Transverse colon (tissue), 4 donors: ENCODE results near the gene B3GALT2.

Experiments used
- EP300 ChIP-seq: sonication (generic); formaldehyde crosslinking; IDR thresholded peaks from one replicate; pipeline ENCODE4 v1.6.1; 2017; ENCODE audit warnings: antibody characterized with exemption, low read depth
- POLR2A ChIP-seq: fragments of 450-650 bp; IDR thresholded peaks from one replicate; pipeline ENCODE4 v1.6.1; 2016; ENCODE audit warnings: antibody characterized with exemption, mild to moderate bottlenecking, moderate library complexity
- POLR2AphosphoS5 ChIP-seq, 3 donors: sonication (generic); formaldehyde crosslinking; IDR thresholded peaks; one replicate each; pipeline ENCODE4 v1.6.1; 2016; ENCODE audit warnings: antibody characterized with exemption in 3 of 3
- TF ChIP-seq, protein P1 (sequence below), 5 experiments: fragments of 200-600 bp in 3 of 5; fragments of 450-650 bp in 2 of 5; sonication (generic) in 3 of 5; IDR thresholded peaks; 1 replicate in 2 of 5; 2 replicates in 3 of 5; pipeline ENCODE4 v1.5.1; 2016 to 2017; ENCODE audit warnings: antibody characterized with exemption in 5 of 5, inconsistent platforms in 3 of 5, mild to moderate bottlenecking in 2 of 5, moderate library complexity in 1 of 5

DNA sequence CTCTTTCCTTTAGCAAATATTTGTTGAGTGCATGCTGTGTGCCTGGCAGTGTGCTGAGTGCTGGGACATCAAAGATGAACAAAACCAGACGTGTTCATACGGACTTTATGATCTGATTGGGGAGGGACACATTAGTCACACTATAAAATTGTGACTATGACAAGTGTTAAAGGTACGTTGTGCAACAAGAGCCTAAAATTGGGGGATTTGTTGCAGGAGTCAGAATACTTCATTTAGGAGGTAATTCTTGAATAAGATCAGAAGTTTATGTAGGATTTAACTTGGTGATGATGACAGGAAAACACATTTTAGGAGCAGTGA lies 29.6 kb downstream of the B3GALT2 start:
- TF ChIP-seq, protein P1, sequence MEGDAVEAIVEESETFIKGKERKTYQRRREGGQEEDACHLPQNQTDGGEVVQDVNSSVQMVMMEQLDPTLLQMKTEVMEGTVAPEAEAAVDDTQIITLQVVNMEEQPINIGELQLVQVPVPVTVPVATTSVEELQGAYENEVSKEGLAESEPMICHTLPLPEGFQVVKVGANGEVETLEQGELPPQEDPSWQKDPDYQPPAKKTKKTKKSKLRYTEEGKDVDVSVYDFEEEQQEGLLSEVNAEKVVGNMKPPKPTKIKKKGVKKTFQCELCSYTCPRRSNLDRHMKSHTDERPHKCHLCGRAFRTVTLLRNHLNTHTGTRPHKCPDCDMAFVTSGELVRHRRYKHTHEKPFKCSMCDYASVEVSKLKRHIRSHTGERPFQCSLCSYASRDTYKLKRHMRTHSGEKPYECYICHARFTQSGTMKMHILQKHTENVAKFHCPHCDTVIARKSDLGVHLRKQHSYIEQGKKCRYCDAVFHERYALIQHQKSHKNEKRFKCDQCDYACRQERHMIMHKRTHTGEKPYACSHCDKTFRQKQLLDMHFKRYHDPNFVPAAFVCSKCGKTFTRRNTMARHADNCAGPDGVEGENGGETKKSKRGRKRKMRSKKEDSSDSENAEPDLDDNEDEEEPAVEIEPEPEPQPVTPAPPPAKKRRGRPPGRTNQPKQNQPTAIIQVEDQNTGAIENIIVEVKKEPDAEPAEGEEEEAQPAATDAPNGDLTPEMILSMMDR (IDR thresholded peaks at IDR 0.05) = no peak
- TF ChIP-seq POLR2A (no peak), POLR2AphosphoS5 (IDR thresholded peaks at IDR 0.05) (no peak), EP300 (no peak)
